GM08714 (cell line): ENCODE results near the gene GKN2.

Experiments
- H3K4me3 ChIP-seq: fragments of 200-500 bp; sonication (Bioruptor generic); 2 replicates; pipeline ENCODE4 v1.5.1; 2014; ENCODE audit warnings: mild to moderate bottlenecking, low read length, inconsistent platforms
- ZNF274 ChIP-seq: IDR thresholded peaks from 2 replicates; pipeline ENCODE4 v1.6.1; 2012; ENCODE audit warnings: mild to moderate bottlenecking, low read depth, low read length

Gene GKN2

GRCh38 chr2:68917034-68917718, 35.5 kb downstream of the GKN2 start:
- H3K4me3 ChIP-seq, result no peak overlapping the region
- no peak for TF ChIP-seq ZNF274

- H3K4me3 ChIP-seq, result no peak overlapping the region
- TF ChIP-seq ZNF274, result no peak
These were observed 36.5 kb downstream of the GKN2 start for GRCh38 chr2:68916226-68916625.

GRCh38 chr2:68915393-68915792, 37.3 kb downstream of the GKN2 start:
- no peak overlapping the region for H3K4me3 ChIP-seq
- TF ChIP-seq ZNF274, result no peak

GRCh38 chr2:68913359-68913758, 39.3 kb downstream of the GKN2 start:
- H3K4me3 ChIP-seq, result no peak overlapping the region
- TF ChIP-seq ZNF274, result no peak

- H3K4me3 ChIP-seq, result no peak overlapping the region
- TF ChIP-seq ZNF274, result no peak
These were observed 40.0 kb downstream of the GKN2 start for GRCh38 chr2:68912732-68913131.

- H3K4me3 ChIP-seq, result no peak overlapping the region
- no peak for TF ChIP-seq ZNF274
These were observed 40.6 kb downstream of the GKN2 start for GRCh38 chr2:68912111-68912510.

- no peak overlapping the region for H3K4me3 ChIP-seq
- no peak for TF ChIP-seq ZNF274
These were observed 41.0 kb downstream of the GKN2 start for GRCh38 chr2:68911709-68912108.

- no peak overlapping the region for H3K4me3 ChIP-seq
- no peak for TF ChIP-seq ZNF274
These were observed 41.4 kb downstream of the GKN2 start for GRCh38 chr2:68911246-68911645.

GRCh38 chr2:68909793-68910674, 42.7 kb downstream of the GKN2 start:
- H3K4me3 ChIP-seq, result no peak overlapping the region
- TF ChIP-seq ZNF274, result no peak

- no peak overlapping the region; the same call in 1 of the 2 replicates for H3K4me3 ChIP-seq
- TF ChIP-seq ZNF274, result no peak
These were observed 44.2 kb downstream of the GKN2 start for GRCh38 chr2:68908392-68908970.

- H3K4me3 ChIP-seq, result no peak overlapping the region; the same call in 1 of the 2 replicates
- TF ChIP-seq ZNF274, result no peak
These were observed 44.8 kb downstream of the GKN2 start for GRCh38 chr2:68907920-68908253.

- TF ChIP-seq ZNF274, result no peak
- no peak overlapping the region for H3K4me3 ChIP-seq
These were observed 45.3 kb downstream of the GKN2 start for GRCh38 chr2:68907232-68907919.

- TF ChIP-seq ZNF274, result no peak
- no peak overlapping the region for H3K4me3 ChIP-seq
These were observed 46.0 kb downstream of the GKN2 start for GRCh38 chr2:68906716-68907115.

- H3K4me3 ChIP-seq, result no peak overlapping the region
- no peak for TF ChIP-seq ZNF274
These were observed 47.6 kb downstream of the GKN2 start for GRCh38 chr2:68905116-68905515.
